H1 (cell line): ENCODE results near the gene TTC33. TPM values are rescaled to one million over a fixed set of nuclear protein-coding genes. Genes with fewer than 3 reads are reported as not detected.

Experiments
- CTCF ChIA-PET: fragments of 300-600 bp; sonication (Branson Sonifier 250); formaldehyde crosslinking; loops from one replicate; lab custom pipeline; 2021; ENCODE audit not compliant: partially characterized antibody; lab: Charles Lee
- POLR2A ChIA-PET: fragments of 300-600 bp; sonication (Branson Sonifier 250); formaldehyde crosslinking; loops from one replicate; lab custom pipeline; 2021; ENCODE audit warnings: inconsistent platforms; ENCODE audit not compliant: partially characterized antibody; lab: Charles Lee
- DNase-seq, 2 experiments: peaks; one replicate each; pipeline versions ENCODE4 v3.0.0 to v3.0.0-alpha.2; 2010 to 2022; ENCODE audit warnings: low spot score in 2 of 2, low read depth in 1 of 2, mixed read lengths in 1 of 2
- FAIRE-seq: peaks from 2 replicates; lab custom pipeline; 2011; peaks lifted over from hg19 to GRCh38; lab: Jason Lieb, UNC
- H2AFZ ChIP-seq: 2 replicates; pipeline ENCODE4 v1.8.1; 2012; ENCODE audit warnings: low read length, inconsistent platforms
- H2AK5ac ChIP-seq: 2 replicates; pipeline ENCODE4 v1.6.1; 2013; ENCODE audit warnings: low read depth, low read length
- H2BK120ac ChIP-seq: replicated peaks from 2 replicates; pipeline ENCODE3; 2013; ENCODE audit warnings: low read depth, low read length, inconsistent platforms
- H2BK12ac ChIP-seq: 2 replicates; pipeline ENCODE4 v1.6.1; 2013; ENCODE audit warnings: low read depth, low read length
- H2BK15ac ChIP-seq: 2 replicates; pipeline ENCODE4 v1.6.1; 2013; ENCODE audit warnings: low read length
- H2BK20ac ChIP-seq: 2 replicates; pipeline ENCODE4 v1.6.1; 2013; ENCODE audit warnings: low read length
- H2BK5ac ChIP-seq: 2 replicates; pipeline ENCODE4 v1.6.1; 2013; ENCODE audit warnings: low read depth, low read length
- H3K14ac ChIP-seq: 2 replicates; pipeline ENCODE4 v1.6.1; 2013; ENCODE audit warnings: inconsistent platforms; ENCODE audit not compliant: insufficient read length
- H3K18ac ChIP-seq: 2 replicates; pipeline ENCODE4 v1.6.1; 2013; ENCODE audit warnings: low read length; ENCODE audit errors: extremely low read depth
- H3K23ac ChIP-seq: 2 replicates; pipeline ENCODE4 v1.6.1; 2013; ENCODE audit warnings: inconsistent platforms; ENCODE audit not compliant: insufficient read length
- H3K23me2 ChIP-seq: 2 replicates; pipeline ENCODE4 v1.6.1; 2013; ENCODE audit warnings: low read depth, low read length
- H3K27ac ChIP-seq: 2 replicates; pipeline ENCODE4 v1.6.1; 2011; ENCODE audit warnings: low read depth, low read length, inconsistent platforms
- H3K27me3 ChIP-seq, 4 experiments: replicated peaks in 1 of 4; 1 replicate in 1 of 4; 2 replicates in 3 of 4; pipeline versions ENCODE4 v1.6.1 to v1.8.1; 2011 to 2013; ENCODE audit warnings: low read length in 3 of 4, mild to moderate bottlenecking in 3 of 4, inconsistent platforms in 2 of 4, mixed read lengths in 2 of 4, moderate library complexity in 1 of 4; ENCODE audit not compliant: control insufficient read depth in 3 of 4, insufficient read depth in 3 of 4; ENCODE audit errors: extremely low read depth in 1 of 4
- H3K36me3 ChIP-seq, 4 experiments: 2 replicates each; pipeline versions ENCODE4 v1.6.1 to v1.8.1; 2011 to 2013; ENCODE audit warnings: mild to moderate bottlenecking in 4 of 4, low read length in 3 of 4, moderate library complexity in 2 of 4, control low read depth in 1 of 4, inconsistent platforms in 1 of 4; ENCODE audit not compliant: insufficient read depth in 4 of 4, control insufficient read depth in 2 of 4
- H3K4ac ChIP-seq: replicated peaks from 2 replicates; pipeline ENCODE3; 2013; ENCODE audit warnings: low read length, low read depth, mixed read lengths, inconsistent platforms; ENCODE audit not compliant: insufficient read length
- H3K4me1 ChIP-seq, 4 experiments: replicated peaks in 1 of 4; 1 replicate in 1 of 4; 2 replicates in 3 of 4; pipeline versions ENCODE4 v1.6.1 to v1.8.1; 2011 to 2013; ENCODE audit warnings: low read length in 3 of 4, inconsistent platforms in 2 of 4, mixed read lengths in 1 of 4; ENCODE audit not compliant: insufficient read depth in 4 of 4, control insufficient read depth in 3 of 4
- H3K4me2 ChIP-seq, 2 experiments: 2 replicates each; pipeline versions ENCODE4 v1.6.1 to v1.8.1; 2011 to 2013; ENCODE audit warnings: low read depth in 2 of 2, low read length in 2 of 2, control low read depth in 1 of 2, inconsistent platforms in 1 of 2, mild to moderate bottlenecking in 1 of 2; ENCODE audit not compliant: insufficient read depth in 1 of 2
- H3K4me3 ChIP-seq, 4 experiments: fragments of 200-600, 300-600 bp in 1 of 4; sonication (generic), shearing (Covaris generic), sonication (Bioruptor Twin) in 1 of 4; 2 replicates each; pipeline versions ENCODE4 v1.5.1 to v1.8.1; 2011 to 2016; ENCODE audit warnings: low read length in 4 of 4, low read depth in 3 of 4, control low read depth in 2 of 4, inconsistent platforms in 2 of 4, mild to moderate bottlenecking in 2 of 4, mixed read lengths in 1 of 4, moderate library complexity in 1 of 4; ENCODE audit not compliant: insufficient read depth in 2 of 4; ENCODE audit errors: extremely low read depth in 1 of 4
- H3K56ac ChIP-seq: replicated peaks from 2 replicates; pipeline ENCODE3; 2013; ENCODE audit warnings: low read depth, mild to moderate bottlenecking, mixed read lengths, low read length, inconsistent platforms; ENCODE audit not compliant: insufficient read length
- H3K79me1 ChIP-seq: 2 replicates; pipeline ENCODE4 v1.6.1; 2013; ENCODE audit warnings: low read depth, low read length, control low read depth
- H3K79me2 ChIP-seq, 2 experiments: 2 replicates each; pipeline versions ENCODE4 v1.6.1 to v1.8.1; 2012 to 2013; ENCODE audit warnings: low read length in 2 of 2, mild to moderate bottlenecking in 2 of 2, inconsistent platforms in 1 of 2; ENCODE audit not compliant: insufficient read depth in 2 of 2, control insufficient read depth in 1 of 2
- H3K9ac ChIP-seq, 4 experiments: replicated peaks in 1 of 4; 1 replicate in 1 of 4; 2 replicates in 3 of 4; pipeline versions ENCODE4 v1.6.1 to v1.8.1; 2011 to 2013; ENCODE audit warnings: low read depth in 3 of 4, low read length in 3 of 4, control low read depth in 2 of 4, mild to moderate bottlenecking in 2 of 4, moderate library complexity in 2 of 4, inconsistent platforms in 1 of 4; ENCODE audit errors: extremely low read depth in 1 of 4
- H3K9me3 ChIP-seq, 2 experiments: 2 replicates each; pipeline versions ENCODE4 v1.6.1 to v1.8.1; 2012 to 2013; ENCODE audit warnings: mild to moderate bottlenecking in 2 of 2, moderate library complexity in 2 of 2, control low read depth in 1 of 2, inconsistent platforms in 1 of 2, low read depth in 1 of 2, low read length in 1 of 2, mixed read lengths in 1 of 2; ENCODE audit not compliant: insufficient read depth in 2 of 2
- H4K20me1 ChIP-seq, 2 experiments: replicated peaks in 1 of 2; 2 replicates each; pipeline versions ENCODE3 to v1.8.1; 2011 to 2013; ENCODE audit warnings: inconsistent platforms in 2 of 2, low read length in 2 of 2, mild to moderate bottlenecking in 1 of 2; ENCODE audit not compliant: insufficient read depth in 2 of 2, control insufficient read depth in 1 of 2
- H4K5ac ChIP-seq: 2 replicates; pipeline ENCODE4 v1.6.1; 2013; ENCODE audit warnings: low read length, low read depth, mixed read lengths, inconsistent platforms; ENCODE audit not compliant: insufficient read length
- H4K8ac ChIP-seq: 2 replicates; pipeline ENCODE4 v1.8.0; 2013; ENCODE audit warnings: mild to moderate bottlenecking, moderate library complexity, low read length, inconsistent platforms; ENCODE audit not compliant: insufficient read depth; ENCODE audit errors: extremely low read depth
- H4K91ac ChIP-seq: replicated peaks from 2 replicates; pipeline ENCODE3; 2013; ENCODE audit warnings: low read length, mixed read lengths, inconsistent platforms; ENCODE audit not compliant: insufficient read length
- CBX5 ChIP-seq: fragments of 300-800, 300-1000 bp; sonication (generic); IDR thresholded peaks from 2 replicates; pipeline ENCODE4 v1.7.1; 2016; ENCODE audit warnings: antibody characterized with exemption, low read length, low read depth
- EP300 ChIP-seq, 2 experiments: IDR thresholded peaks; 1 replicate in 1 of 2; 2 replicates in 1 of 2; pipeline ENCODE4 v1.6.1; 2011 to 2012; ENCODE audit warnings: low read depth in 2 of 2, low read length in 2 of 2, mild to moderate bottlenecking in 2 of 2, borderline replicate concordance in 1 of 2, inconsistent platforms in 1 of 2, moderate library complexity in 1 of 2
- JUND ChIP-seq: IDR thresholded peaks from 2 replicates; pipeline ENCODE4 v1.6.1; 2011; ENCODE audit warnings: mild to moderate bottlenecking, improper control_type of control experiment, low read length
- MAFK ChIP-seq: IDR thresholded peaks from 2 replicates; pipeline ENCODE4 v1.6.1; 2012; ENCODE audit warnings: low read depth, mild to moderate bottlenecking, improper control_type of control experiment, low read length
- POLR2A ChIP-seq, 2 experiments: IDR thresholded peaks; 1 replicate in 1 of 2; 2 replicates in 1 of 2; pipeline ENCODE4 v1.6.1; 2011; ENCODE audit warnings: low read depth in 2 of 2, low read length in 2 of 2, mild to moderate bottlenecking in 2 of 2; ENCODE audit errors: control extremely low read depth in 1 of 2
- RAD21 ChIP-seq, 2 experiments: IDR thresholded peaks in 1 of 2; conservative IDR thresholded peaks in 1 of 2; 2 replicates each; pipeline ENCODE4 v1.6.1; 2011; ENCODE audit warnings: low read depth in 2 of 2, low read length in 2 of 2, improper control_type of control experiment in 1 of 2, inconsistent platforms in 1 of 2, mild to moderate bottlenecking in 1 of 2, moderate library complexity in 1 of 2
- RXRA ChIP-seq: IDR thresholded peaks from 2 replicates; pipeline ENCODE4 v1.6.1; 2011; ENCODE audit warnings: low read depth, mild to moderate bottlenecking, low read length, moderate library complexity; ENCODE audit not compliant: insufficient read depth
- SIN3A ChIP-seq, 2 experiments: IDR thresholded peaks in 1 of 2; conservative IDR thresholded peaks in 1 of 2; 2 replicates each; pipeline ENCODE4 v1.6.1; 2011 to 2012; ENCODE audit warnings: low read length in 2 of 2, improper control_type of control experiment in 1 of 2, low read depth in 1 of 2, mild to moderate bottlenecking in 1 of 2
- TEAD4 ChIP-seq: IDR thresholded peaks from 2 replicates; pipeline ENCODE4 v1.6.1; 2012; ENCODE audit warnings: low read depth, low read length, inconsistent platforms, mixed read lengths
- ZNF274 ChIP-seq: IDR thresholded peaks from 2 replicates; pipeline ENCODE4 v1.7.0; 2012; ENCODE audit warnings: low read length, borderline replicate concordance; ENCODE audit errors: extremely low read depth
- WGBS, 2 experiments: shearing (Covaris generic) in 1 of 2; methylation state at CpG; one replicate each; pipeline versions ENCODE4 v1.1.6 to v1.1.7; 2013 to 2015; ENCODE audit warnings: low lambda C conversion rate in 2 of 2, mixed read lengths in 2 of 2, inconsistent platforms in 1 of 2, low coverage in 1 of 2, missing lambda C conversion rate in 1 of 2; ENCODE audit not compliant: insufficient replicate concordance in 2 of 2, insufficient coverage in 1 of 2, insufficient read length in 1 of 2; ENCODE audit errors: extremely low coverage in 1 of 2, missing lambda C conversion rate in 1 of 2; 5-methylcytosine and 5-hydroxymethylcytosine counted together
- polyA plus RNA-seq, 7 experiments: library from polyadenylated mRNA; depleted of rRNA in 3 of 7; stranded (reverse) in 5 of 7; unstranded in 2 of 7; fragments of >200 nt in 5 of 7; fragments of 200-250 nt in 2 of 7; gene quantifications; 1 replicate in 5 of 7; 2 replicates in 1 of 7; 4 replicates in 1 of 7; pipeline versions ENCODE4 v1.2.1 to v1.2.3, GENCODE V29; 2011 to 2013; ENCODE audit warnings: missing spikeins in 2 of 7, mixed read lengths in 2 of 7
- total RNA-seq: library from RNA; stranded (reverse); fragmentation: NEBNext Ultra II Directional; extraction: Animal tissue kit (Norgen Biotek cat#: 25700); gene quantifications from 2 replicates; pipeline ENCODE4 v1.2.1, GENCODE V29; 2021

The TTC33 gene
- total and polyA plus RNA-seq, 2 of the 8 experiments (the other 6 are each of a cell fraction or from before 2014, with no cell fraction given): 1.2 to 12.6 TPM

DNA sequence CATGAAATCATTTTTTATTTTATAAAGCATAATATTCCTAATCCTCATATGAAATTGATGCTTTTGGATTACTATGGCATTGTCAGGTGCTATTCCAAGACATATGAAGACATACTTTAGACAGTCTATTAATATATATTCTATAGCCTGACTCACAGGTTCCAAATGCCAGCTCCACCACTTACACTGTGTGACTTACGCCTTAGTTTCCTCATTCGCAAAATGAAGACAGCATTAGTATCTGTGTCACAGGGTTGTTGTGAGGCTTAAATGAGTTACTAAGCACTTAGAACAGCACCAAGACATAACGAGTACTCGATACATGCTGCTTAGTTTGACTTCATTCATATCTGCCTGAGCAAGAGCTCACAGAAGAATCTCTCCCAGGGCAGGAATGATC lies 208.2 kb downstream of the TTC33 start:
- no peak overlapping the region for H2BK120ac ChIP-seq
- H3K18ac ChIP-seq: no peak overlapping the region
- no peaks in the 10 kb centered on the region for H3K27me3 ChIP-seq
- no peaks in the 10 kb centered on the region for H3K79me2 ChIP-seq
- H2AK5ac ChIP-seq: no peak overlapping the region
- no peak overlapping the region for H4K8ac ChIP-seq
- H2BK5ac ChIP-seq: no peak overlapping the region
- H2BK15ac ChIP-seq: no peak overlapping the region
- no peaks in the 10 kb centered on the region for H4K20me1 ChIP-seq
- no peak for TF ChIP-seq MAFK
- no peak for TF ChIP-seq SIN3A (conservative IDR thresholded peaks at IDR 0.05 in 1 of 2, IDR thresholded peaks at IDR 0.05 in 1 of 2; ENCODE audit: low read depth in 1 of 2, low read length in 2 of 2)
- no peak for TF ChIP-seq POLR2A (IDR thresholded peaks at IDR 0.05; ENCODE audit: control extremely low read depth in 1 of 2, low read depth in 2 of 2, low read length in 2 of 2)
- no peak for TF ChIP-seq TEAD4
- no peak for TF ChIP-seq ZNF274
- TF ChIP-seq RXRA: no peak
- TF ChIP-seq CBX5: no peak
- TF ChIP-seq JUND: no peak
- no peak for TF ChIP-seq EP300 (IDR thresholded peaks at IDR 0.05; ENCODE audit: borderline replicate concordance in 1 of 2, low read depth in 2 of 2, low read length in 2 of 2)
- TF ChIP-seq RAD21 (IDR thresholded peaks at IDR 0.05 in 1 of 2, conservative IDR thresholded peaks at IDR 0.05 in 1 of 2; ENCODE audit: low read depth in 2 of 2, low read length in 2 of 2): no peak
- no peak overlapping the region for H4K91ac ChIP-seq
- FAIRE-seq (no peak), DNase-seq (no peak)
- no peak overlapping the region for H3K56ac ChIP-seq
- H2AFZ ChIP-seq: no peak overlapping the region
- ChIA-PET CTCF (interaction anchor here (0.8 kb wide), 1 partner anchor 10 kb away, joined by 3 read pairs; no protein-coding TSS in a partner anchor), POLR2A (no interaction called here)
- H3K23ac ChIP-seq: no peak overlapping the region
- H4K5ac ChIP-seq: no peak overlapping the region
- H2BK20ac ChIP-seq: no peak overlapping the region
- H3K4ac ChIP-seq: no peak overlapping the region
- H3K4me2 ChIP-seq: no peak overlapping the region
- no peak overlapping the region for H2BK12ac ChIP-seq
- H3K4me1 ChIP-seq: no peaks in the 10 kb centered on the region
- 97% methylated on average over 4 of the region's 4 CpGs; no CpG with 5 or more reads in 1 of the 2 experiments for WGBS, 2 experiments
- H3K27ac ChIP-seq: no peak overlapping the region
- no peaks in the 10 kb centered on the region for H3K23me2 ChIP-seq
- no peak overlapping the region for H3K14ac ChIP-seq
- H3K9ac ChIP-seq: no peak overlapping the region
- no peak overlapping the region for H3K4me3 ChIP-seq
- H3K9me3 ChIP-seq: no peaks in the 10 kb centered on the region
- no peaks in the 10 kb centered on the region for H3K79me1 ChIP-seq
- no peaks in the 10 kb centered on the region for H3K36me3 ChIP-seq
